ENCODE measurements around the gene AURKA. TPM values are rescaled to one million over a fixed set of nuclear protein-coding genes. Genes with fewer than 3 reads are reported as not detected.

AURKA gene
- total and polyA plus RNA-seq, 9 of the 15 experiments (the other 6 are each of a cell fraction or from before 2014, with no cell fraction given): 72.7 to 162 (median 113) TPM

- Histone ChIP-seq H3K27me3 (ENCODE audit: control insufficient read depth in 2 of 2, insufficient read depth in 2 of 2, low read length in 2 of 2) (no peaks in the 10 kb centered on the region), H3K36me3 (ENCODE audit: control insufficient read depth, insufficient read depth, low read length) (peaks cover 93% of the 10 kb centered on the region), H3K4me1 (replicated peaks in 1 of 2; ENCODE audit: control insufficient read depth in 2 of 2, insufficient read depth in 2 of 2, low read length in 2 of 2) (peaks cover 0 to 23% of the 10 kb centered on the region in 2 experiments; a peak in 2 of 5 replicates), H3K4me3 (no peak overlapping the region), H3K9me3 (replicated peaks; ENCODE audit: control insufficient read depth, insufficient read depth, low read depth, low read length) (no peaks in the 10 kb centered on the region), H2AFZ (ENCODE audit: low read depth, low read length) (no peak overlapping the region), H3K27ac (ENCODE audit: extremely low read depth, low read depth, low read length) (no peak overlapping the region; the same call in 1 of the 3 replicates), H3K4me2 (ENCODE audit: insufficient read depth, low read length) (no peak overlapping the region), H4K20me1 (replicated peaks; ENCODE audit: control insufficient read depth, insufficient read depth, low read length) (no peaks in the 10 kb centered on the region), H3K9ac (ENCODE audit: insufficient read depth in 1 of 2, low read depth in 2 of 2, low read length in 2 of 2) (no peak overlapping the region), H3K9me1 (ENCODE audit: control insufficient read depth, insufficient read depth, low read length) (peaks cover 3% of the 10 kb centered on the region), H3K79me2 (ENCODE audit: control insufficient read depth, insufficient read depth, low read length) (peaks cover 92% of the 10 kb centered on the region)
- peak; percentile 46; the same call in 1 of the 2 replicates for TF ChIP-seq NFE2L1 (tag; IDR thresholded peaks at IDR 0.05; ENCODE audit: borderline replicate concordance, low read depth)
- no peak for TF ChIP-seq PHB (CRISPR knock-in tag; IDR thresholded peaks at IDR 0.05)
- peak; percentile 84 for TF ChIP-seq MAFG (tag; conservative IDR thresholded peaks at IDR 0.05)
- TF ChIP-seq AFF4 (CRISPR knock-in tag; IDR thresholded peaks at IDR 0.05): no peak
- no peak for TF ChIP-seq ZNF436 (CRISPR knock-in tag; IDR thresholded peaks at IDR 0.05)
- TF ChIP-seq NFE2 (IDR thresholded peaks at IDR 0.05; ENCODE audit: low read depth): peak; percentile 77
- no peak for TF ChIP-seq ETS1 (conservative IDR thresholded peaks at IDR 0.05; ENCODE audit: control insufficient read depth, low read depth, low read length)
- peak; percentile 30; the same call in 1 of the 2 replicates for TF ChIP-seq BACH1 (tag; IDR thresholded peaks at IDR 0.05)
- TF ChIP-seq ZNF316 (IDR thresholded peaks at IDR 0.05): peak; percentile 84
- TF ChIP-seq KLF13 (tag; IDR thresholded peaks at IDR 0.05; ENCODE audit: borderline replicate concordance, low read depth): no peak
- TF ChIP-seq MAFK (IDR thresholded peaks at IDR 0.05; ENCODE audit: low read length): peak; percentile 48; the same call in 1 of the 2 replicates
- no peak for TF ChIP-seq ZSCAN29 (IDR thresholded peaks at IDR 0.05)
- peak; percentile 60 for TF ChIP-seq MAFF (IDR thresholded peaks at IDR 0.05; ENCODE audit: low read length)
- no peak for TF ChIP-seq USF1 (CRISPR knock-in tag; IDR thresholded peaks at IDR 0.05)
- peak; percentile 79 for TF ChIP-seq C11orf30 (IDR thresholded peaks at IDR 0.05; ENCODE audit: low read depth)
- no peak for ATAC-seq
- intact Hi-C loops (cut with micrococcal nuclease): no loop called here
- no TSS peak for BruUV-seq (replicated peaks)
- peak; percentile 61 for FAIRE-seq
- in situ Hi-C loops (cut with MboI): no loop called here
- no peak for DNase-seq (ENCODE audit: extremely low read depth in 1 of 4, low spot score in 3 of 4)
- CTCF ChIA-PET (ENCODE audit: low intra/inter-chr PET ratio): no interaction called here
- 78% methylated on average over 6 of the region's 6 CpGs for WGBS (ENCODE audit: insufficient coverage, low coverage, missing lambda C conversion rate)
- POLR2A ChIA-PET: interaction anchor here (0.6 to 1.2 kb wide), 2 partner anchors 27 to 1246 kb away, joined by 3 read pairs; partner anchors contain the start of gene FAM210B
These were observed 5.8 kb downstream of the AURKA start for GRCh38 chr20:56386219-56386618.

All from K562 (cell line).